Fibroblast of mammary gland (primary cell): Measurements from ENCODE around the gene ZNF600.
A peak's percentile ranks its signal among the peaks of the same experiment; 100 is the strongest.
"Not testable (repeated sequence)": the region's sequence is repeated elsewhere in the genome, so short reads cannot be mapped to it uniquely, and the experiment has no call there.

ENCODE experiments used
- DNase-seq: peaks from one replicate; pipeline ENCODE4 v3.0.0-alpha.2; 2010; ENCODE audit warnings: low read depth
- H3K4me3 ChIP-seq: 2 replicates; pipeline ENCODE4 v1.5.1; 2011; ENCODE audit warnings: low read depth, mild to moderate bottlenecking, low read length, moderate library complexity; ENCODE audit not compliant: control insufficient read depth
- TF ChIP-seq, protein P1 (sequence below): conservative IDR thresholded peaks from 2 replicates; pipeline ENCODE4 v1.5.1; 2011; ENCODE audit warnings: low read depth, low read length, inconsistent platforms; ENCODE audit not compliant: control insufficient read depth, insufficient read depth

The ZNF600 gene

DNA sequence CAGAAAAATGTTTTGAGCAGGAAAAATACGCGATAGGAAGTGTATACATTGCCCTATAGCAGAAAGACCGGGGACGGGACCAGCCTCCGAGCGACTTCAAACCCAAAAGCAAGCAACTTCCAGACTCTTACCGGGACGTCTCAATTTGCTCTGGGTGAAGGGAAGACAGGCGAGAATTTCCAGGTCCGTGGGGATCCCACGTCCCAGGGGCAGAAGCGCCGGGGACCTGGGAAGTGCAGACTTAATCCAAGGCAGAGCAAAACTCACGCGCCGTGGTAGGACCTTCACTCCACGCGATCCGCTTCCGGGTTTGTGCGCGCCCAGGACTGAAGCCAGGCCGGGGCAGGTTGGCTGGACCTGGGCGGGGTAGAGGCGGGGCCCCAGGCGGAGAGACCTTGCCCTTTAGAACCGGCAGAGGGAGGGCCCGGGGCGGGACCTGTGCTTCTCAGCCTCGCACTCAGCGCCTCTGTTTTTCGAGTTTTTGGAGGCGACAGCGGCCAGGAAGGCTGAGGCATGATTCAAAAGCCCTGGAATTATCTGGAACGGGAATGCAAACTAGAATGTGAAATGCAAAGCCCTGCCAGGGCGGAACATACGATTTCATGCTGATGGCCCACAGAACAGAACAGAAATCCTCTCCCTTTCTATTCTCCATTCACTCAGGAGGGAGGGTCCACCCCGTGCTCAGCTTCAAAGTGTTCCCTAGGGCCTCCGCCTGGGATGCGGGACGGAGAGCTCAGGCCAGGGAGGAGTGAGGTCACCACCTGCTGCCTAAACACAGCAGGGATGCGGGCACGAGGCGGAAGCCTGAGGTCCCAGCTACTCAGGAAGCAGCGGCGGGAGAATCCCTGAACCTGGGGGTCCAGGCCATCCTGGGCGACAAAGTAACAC, at the start of gene ZNF600:
ZNF600 (minus strand) TSS at position 328 of the 891 bp plus-strand sequence. CDS start 7,903 bp downstream, outside the sequence.
- DNase-seq, result peak; percentile 50
- H3K4me3 ChIP-seq, result peak within 1 kb of the TSS; percentile 70

DNA sequence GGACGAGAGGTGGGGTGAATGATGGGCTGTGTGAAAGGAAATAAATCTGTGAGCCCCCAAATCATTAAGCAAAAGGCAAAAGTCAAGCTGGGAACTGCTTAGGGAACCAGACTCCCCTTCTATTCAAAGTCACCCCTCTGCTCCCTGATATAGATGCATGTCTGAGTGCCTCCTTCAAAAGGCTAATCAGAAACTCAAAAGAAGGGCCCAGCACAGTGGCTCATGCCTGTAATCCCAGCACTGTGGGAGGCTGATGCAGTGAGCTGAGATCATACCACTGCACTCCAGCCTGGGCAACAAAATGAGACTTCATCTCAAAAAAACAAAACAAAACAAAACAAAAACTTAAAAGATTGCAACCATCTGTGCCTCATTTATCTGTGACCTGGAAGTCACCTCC, 47.7 kb upstream of the ZNF600 start:
- H3K4me3 ChIP-seq, result not testable (repeated sequence)

DNA sequence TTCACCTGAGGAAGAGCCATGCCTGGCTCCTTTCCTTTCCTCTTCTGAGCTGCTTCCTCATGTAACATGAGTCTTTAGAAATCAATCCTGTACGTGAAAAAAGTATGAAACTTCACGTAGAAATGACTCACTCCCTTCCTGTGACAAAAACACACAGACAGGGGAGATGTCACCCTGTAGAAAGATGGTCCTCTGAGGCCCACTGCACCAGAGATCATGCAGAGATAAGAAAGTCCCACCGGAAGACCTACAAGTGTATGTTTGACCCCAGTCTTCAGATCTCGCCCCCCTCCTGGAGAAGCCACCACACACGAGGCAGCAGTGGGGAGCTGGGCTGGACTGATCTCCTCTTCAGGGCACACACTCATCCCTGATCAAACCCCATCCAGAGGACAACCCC, 47.0 kb upstream of the ZNF600 start:
- not testable (repeated sequence) for DNase-seq, H3K4me3 ChIP-seq

More for the DNA sequence above, 47.7 kb upstream of the ZNF600 start:
- not testable (repeated sequence) for DNase-seq

DNA sequence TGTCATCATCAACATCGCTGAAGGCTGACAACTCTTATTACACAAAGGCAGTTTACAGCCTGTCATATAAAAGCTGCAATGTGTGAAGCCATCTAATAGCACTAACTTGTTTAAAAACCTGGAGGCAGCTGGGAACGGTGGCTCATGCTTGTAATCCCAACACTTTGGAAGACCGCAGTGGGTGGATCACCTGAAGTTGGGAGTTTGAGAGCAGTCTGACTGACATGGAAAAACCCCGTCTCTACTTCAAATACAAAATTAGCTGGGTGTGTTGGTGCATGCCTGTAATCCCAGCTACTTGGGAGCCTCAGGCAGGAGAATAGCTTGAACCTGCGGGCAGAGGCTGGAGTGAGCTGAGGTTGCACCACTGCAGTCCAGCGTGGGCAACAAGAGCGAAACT, 43.3 kb upstream of the ZNF600 start:
- DNase-seq, H3K4me3 ChIP-seq: not testable (repeated sequence)

DNA sequence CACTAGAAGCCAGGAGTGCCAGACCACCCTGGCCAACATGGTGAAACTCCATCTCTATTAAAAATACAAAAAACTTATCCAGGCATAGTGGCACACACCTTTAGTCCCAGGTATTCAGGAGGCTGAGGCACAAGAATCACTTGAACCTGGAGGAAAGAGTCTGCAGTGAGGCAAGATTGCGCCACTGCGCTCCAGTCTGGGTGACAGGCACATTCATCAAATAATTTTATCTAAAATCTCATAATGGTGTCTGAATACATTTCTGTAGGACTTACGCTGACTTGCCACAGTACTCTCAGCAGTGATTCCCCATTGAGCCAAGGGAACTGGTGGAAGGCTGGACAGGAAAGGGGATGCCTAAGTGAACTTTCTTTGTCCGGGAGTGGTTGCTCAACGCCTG, 39.2 kb upstream of the ZNF600 start:
- DNase-seq, result no peak
- no peak overlapping the region for H3K4me3 ChIP-seq
- TF ChIP-seq, protein P1, sequence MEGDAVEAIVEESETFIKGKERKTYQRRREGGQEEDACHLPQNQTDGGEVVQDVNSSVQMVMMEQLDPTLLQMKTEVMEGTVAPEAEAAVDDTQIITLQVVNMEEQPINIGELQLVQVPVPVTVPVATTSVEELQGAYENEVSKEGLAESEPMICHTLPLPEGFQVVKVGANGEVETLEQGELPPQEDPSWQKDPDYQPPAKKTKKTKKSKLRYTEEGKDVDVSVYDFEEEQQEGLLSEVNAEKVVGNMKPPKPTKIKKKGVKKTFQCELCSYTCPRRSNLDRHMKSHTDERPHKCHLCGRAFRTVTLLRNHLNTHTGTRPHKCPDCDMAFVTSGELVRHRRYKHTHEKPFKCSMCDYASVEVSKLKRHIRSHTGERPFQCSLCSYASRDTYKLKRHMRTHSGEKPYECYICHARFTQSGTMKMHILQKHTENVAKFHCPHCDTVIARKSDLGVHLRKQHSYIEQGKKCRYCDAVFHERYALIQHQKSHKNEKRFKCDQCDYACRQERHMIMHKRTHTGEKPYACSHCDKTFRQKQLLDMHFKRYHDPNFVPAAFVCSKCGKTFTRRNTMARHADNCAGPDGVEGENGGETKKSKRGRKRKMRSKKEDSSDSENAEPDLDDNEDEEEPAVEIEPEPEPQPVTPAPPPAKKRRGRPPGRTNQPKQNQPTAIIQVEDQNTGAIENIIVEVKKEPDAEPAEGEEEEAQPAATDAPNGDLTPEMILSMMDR, result no peak

DNA sequence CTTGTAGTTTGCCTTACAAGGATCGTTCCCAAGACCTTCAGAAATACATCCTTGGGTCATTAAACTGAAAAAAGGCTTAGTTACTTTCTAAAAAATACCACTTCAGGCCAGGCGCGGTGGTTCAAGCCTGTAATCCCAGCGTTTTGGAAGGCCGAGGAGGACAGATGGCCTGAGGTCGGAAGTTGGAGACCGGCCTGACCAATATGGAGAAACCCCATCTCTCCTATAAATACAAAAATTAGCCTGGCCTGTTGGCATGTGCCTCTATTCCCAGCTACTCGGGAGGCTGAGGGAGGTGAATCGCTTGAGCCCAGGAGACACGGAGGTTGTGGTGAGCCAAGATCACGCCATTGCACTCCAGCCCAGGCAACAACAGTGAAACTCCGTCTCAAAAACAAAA, 37.1 kb upstream of the ZNF600 start:
- no peak overlapping the region for H3K4me3 ChIP-seq
- no peak for DNase-seq
- TF ChIP-seq, protein P1, result no peak

DNA sequence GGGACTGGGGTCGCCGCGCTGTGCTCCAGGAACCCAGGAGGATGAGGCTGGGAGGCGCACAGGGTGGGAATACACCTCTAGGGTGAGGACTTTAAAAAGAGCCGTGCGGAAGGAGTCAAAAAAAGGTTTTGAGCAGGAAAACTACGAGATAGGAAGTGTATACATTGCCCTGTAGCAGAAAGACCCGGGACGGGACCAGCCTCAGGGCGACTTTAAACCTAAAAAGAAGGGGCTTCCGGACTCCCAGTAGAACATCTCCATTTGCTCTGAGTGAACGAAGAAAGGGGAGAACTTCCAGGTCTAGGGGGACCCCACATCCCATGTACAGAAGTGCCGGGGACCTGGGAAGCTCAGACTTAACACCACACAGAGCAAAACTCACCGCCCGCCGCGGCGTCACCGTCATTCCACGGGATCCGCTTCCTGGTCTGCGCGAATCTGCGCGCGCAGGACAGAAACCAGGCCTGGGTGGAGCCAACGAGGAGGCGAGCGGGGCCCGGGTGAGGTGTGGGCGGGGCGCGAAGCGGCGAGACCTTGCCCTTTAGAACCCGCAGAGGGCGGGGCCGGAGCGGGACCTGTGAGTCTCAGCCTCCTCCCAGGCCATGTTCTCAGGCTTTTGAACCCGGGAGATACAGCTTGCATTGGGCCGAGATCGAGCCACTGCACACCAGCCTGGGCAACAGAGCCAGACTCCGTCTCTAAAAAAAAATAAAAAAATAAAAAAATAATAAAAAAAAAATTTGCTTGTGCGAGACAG, 34.8 kb upstream of the ZNF600 start, which contains the start of gene ZNF28:
ZNF28 (minus strand) TSS at position 430 of the 757 bp plus-strand sequence. CDS start 3,675 bp downstream, outside the sequence.
- DNase-seq, result peak; percentile 45
- peak within 1 kb of the TSS; percentile 66 for H3K4me3 ChIP-seq

DNA sequence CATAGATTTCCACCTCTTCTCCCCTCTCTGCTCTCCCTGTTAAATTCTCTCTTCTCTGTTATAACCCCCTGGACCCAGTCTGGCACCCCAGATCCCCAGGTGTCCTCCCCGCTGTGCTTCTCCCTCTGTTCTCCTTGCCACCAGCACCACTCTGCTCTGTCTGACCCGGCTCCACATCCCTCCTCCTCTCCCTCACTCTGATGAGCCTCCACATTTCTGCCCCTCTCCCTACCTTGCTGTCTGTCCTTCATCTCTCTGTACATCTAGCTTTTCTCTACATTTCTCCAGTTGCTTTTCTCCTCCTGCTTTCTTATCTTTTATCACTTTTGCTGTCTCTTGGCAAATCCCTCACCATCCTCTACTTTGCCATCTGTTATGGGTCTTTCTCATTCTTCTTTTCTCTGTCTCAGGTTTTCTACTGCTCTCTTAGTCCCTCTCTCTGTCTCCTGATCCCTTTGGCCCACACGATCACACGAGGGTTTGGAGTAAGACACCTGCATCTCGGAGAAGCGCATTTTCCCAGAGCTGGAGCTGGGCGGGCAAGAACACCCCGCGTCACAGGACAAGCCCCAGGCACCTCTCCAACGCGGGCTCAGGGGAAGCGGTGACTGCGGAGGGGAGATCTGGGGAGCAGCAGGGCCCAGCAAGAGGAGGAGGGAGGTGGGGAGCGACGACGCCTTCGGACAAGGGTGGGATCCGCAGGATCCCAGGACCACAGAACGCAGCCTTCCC, 34.0 kb upstream of the ZNF600 start:
- peak overlapping the region; percentile 66 for H3K4me3 ChIP-seq
- DNase-seq, result peak; percentile 19

DNA sequence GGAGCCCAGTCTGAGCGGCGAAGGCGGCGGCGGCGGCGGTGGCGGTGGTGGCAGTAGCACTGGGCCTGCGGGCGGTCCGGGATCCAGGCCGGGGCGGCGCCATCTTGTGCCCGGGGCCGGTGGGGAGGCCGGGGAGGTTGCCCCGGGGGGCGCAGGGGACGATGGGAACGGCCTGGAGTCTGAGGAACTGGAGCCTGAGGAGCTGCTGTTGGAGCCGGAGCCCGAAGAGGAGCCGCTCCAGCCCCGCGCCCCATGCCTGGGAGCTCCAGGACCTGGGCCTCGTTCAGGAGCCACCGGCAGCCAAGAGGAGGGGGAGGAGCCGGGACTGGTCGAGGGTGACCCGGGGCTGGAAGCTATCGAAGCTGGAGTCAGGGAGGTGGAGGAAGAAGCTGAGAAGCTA, 23.2 kb upstream of the ZNF600 start:
- TF ChIP-seq, protein P1, result no peak
- H3K4me3 ChIP-seq, result no peak overlapping the region
- DNase-seq, result no peak

DNA sequence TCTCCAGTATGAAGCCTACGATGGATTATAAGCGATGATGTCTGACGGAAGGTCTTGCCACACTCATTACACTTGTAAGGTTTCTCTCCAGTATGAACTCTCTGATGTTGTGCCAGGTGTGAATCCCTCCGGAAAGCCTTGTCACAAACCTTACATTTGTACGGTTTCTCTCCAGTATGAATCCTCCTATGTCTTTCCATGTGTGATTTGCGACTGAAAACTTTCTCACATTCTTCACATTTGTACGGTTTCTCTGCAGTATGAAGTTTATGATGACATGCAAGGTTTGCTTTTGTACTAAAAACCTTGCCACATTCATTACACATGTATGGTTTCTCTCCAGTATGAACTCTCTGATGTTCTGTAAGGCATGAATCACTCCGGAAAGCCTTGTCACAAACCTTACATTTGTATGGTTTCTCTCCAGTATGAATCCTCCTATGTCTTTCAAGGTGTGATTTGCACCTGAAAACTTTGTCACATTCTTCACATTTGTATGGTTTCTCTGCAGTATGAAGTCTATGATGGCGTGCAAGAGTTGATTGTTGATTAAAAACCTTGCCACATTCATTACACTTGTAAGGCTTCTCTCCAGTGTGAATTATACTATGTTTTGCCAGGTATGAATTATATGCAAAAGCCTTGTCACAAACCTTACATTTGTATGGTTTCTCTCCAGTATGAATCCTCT, 13.5 kb upstream of the ZNF600 start:
- DNase-seq, H3K4me3 ChIP-seq: not testable (repeated sequence)
